ENCODE results near the gene VGF.

VGF gene

DNA sequence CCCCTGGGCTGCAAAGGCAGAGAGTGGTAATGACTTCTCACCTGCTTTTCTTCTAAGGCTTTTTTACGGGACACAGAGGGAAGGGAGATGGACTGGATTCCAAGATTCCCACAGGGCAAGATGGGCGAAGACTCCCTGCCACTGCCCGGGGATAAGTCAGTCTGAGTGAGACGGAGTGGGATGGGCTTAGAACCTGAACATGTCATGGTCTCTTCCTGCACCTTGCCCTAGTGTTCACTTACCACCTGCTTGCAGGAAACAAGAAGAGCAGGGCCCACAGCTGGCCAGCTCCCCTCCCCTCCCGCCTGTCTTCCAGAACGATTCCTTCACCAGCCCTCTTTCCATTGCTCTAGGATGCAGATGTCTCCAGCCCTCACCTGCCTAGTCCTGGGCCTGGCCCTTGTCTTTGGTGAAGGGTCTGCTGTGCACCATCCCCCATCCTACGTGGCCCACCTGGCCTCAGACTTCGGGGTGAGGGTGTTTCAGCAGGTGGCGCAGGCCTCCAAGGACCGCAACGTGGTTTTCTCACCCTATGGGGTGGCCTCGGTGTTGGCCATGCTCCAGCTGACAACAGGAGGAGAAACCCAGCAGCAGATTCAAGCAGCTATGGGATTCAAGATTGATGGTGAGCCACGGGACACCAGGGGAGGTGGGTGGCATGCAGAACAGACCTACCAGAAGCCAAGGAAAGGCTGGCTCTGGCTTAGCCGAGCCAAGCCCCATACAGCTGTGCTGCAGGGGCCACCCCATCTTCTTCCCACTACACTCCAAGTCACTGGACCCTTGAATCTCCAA is 37.1 kb downstream of the VGF start:
- Histone ChIP-seq H3K9me3 (no peaks in the 10 kb centered on the region), H3K9ac (no peak overlapping the region), H3K36me3 (no peaks in the 10 kb centered on the region), H3K27ac (no peak overlapping the region), H3K27me3 (no peaks in the 10 kb centered on the region), H3K4me2 (peak overlapping the region; percentile 99), H4K20me1 (no peaks in the 10 kb centered on the region), H3K4me3 (no peak overlapping the region), H3K4me1 (peaks cover 55% of the 10 kb centered on the region)
- no peak for TF ChIP-seq Cebpa-rat (IDR thresholded peaks at IDR 0.05)

DNA sequence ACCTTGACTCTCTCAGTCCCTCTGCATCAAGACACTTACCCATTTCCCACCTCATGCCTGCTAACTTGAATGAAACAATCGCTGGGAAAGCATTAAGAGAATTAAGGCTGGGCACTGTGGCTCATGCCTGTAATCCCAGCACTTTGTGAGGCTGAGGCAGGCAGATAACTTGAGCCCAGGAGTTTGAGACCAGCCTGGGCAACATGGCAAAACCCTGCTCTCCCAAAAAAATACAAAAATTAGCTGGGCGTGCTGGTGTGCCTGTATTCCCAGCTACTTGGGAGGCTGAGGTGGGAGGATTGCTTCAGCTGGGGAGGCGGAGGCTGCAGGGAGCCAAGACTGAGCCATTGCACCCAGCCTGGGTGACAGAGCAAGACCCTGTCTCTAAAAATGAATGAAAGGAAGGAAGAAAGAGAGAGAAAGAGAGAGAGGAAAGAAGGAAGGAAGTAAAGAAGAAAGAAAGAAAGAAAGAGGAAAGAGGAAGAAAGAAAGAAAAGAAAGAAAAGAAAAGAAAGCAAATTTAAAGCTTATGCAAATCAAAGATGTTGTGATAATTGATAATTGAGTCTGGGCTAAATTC is 37.8 kb downstream of the VGF start:
- Histone ChIP-seq H3K9ac (peak overlapping the region; percentile 16; the same call in 1 of the 2 replicates), H3K4me1 (peaks cover 62% of the 10 kb centered on the region), H3K27ac (no peak overlapping the region), H3K36me3 (no peaks in the 10 kb centered on the region), H3K4me2 (peak overlapping the region; percentile 99), H3K4me3 (peak overlapping the region; percentile 25; the same call in 1 of the 2 replicates), H3K27me3 (no peaks in the 10 kb centered on the region), H3K9me3 (no peaks in the 10 kb centered on the region), H4K20me1 (no peaks in the 10 kb centered on the region)
- TF ChIP-seq Cebpa-rat (IDR thresholded peaks at IDR 0.05) = no peak

DNA sequence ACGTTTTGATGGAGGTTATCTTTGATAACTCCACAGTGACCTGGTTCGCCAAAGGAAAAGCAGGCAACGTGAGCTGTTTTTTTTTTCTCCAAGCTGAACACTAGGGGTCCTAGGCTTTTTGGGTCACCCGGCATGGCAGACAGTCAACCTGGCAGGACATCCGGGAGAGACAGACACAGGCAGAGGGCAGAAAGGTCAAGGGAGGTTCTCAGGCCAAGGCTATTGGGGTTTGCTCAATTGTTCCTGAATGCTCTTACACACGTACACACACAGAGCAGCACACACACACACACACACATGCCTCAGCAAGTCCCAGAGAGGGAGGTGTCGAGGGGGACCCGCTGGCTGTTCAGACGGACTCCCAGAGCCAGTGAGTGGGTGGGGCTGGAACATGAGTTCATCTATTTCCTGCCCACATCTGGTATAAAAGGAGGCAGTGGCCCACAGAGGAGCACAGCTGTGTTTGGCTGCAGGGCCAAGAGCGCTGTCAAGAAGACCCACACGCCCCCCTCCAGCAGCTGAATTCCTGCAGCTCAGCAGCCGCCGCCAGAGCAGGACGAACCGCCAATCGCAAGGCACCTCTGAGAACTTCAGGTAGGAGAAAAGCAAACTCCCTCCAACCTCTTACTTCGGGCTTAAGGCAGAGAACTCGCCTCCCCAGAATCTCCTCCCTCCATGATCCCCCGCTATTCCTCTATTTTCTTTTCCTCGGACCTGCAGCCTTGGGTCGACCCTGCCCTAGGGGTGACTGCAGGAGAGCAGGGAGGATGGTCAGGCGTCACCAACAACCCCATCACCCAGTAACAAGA is 38.5 kb downstream of the VGF start, which contains the start of gene SERPINE1:
SERPINE1 (plus strand) TSS at position 454 of the 809 bp plus-strand sequence. CDS start 1,290 bp downstream, outside the sequence.
- Histone ChIP-seq H3K27ac (peak within 1 kb of the TSS; percentile 77), H3K36me3 (no peaks in the 10 kb centered on the region), H3K4me1 (peaks cover 69% of the 10 kb centered on the region), H3K4me2 (peak within 1 kb of the TSS; percentile 99), H3K9ac (peak within 1 kb of the TSS; percentile 48), H3K27me3 (no peaks in the 10 kb centered on the region), H4K20me1 (no peaks in the 10 kb centered on the region), H3K9me3 (no peaks in the 10 kb centered on the region), H3K4me3 (peak within 1 kb of the TSS; percentile 25)
- TF ChIP-seq Cebpa-rat (IDR thresholded peaks at IDR 0.05) = no peak

DNA sequence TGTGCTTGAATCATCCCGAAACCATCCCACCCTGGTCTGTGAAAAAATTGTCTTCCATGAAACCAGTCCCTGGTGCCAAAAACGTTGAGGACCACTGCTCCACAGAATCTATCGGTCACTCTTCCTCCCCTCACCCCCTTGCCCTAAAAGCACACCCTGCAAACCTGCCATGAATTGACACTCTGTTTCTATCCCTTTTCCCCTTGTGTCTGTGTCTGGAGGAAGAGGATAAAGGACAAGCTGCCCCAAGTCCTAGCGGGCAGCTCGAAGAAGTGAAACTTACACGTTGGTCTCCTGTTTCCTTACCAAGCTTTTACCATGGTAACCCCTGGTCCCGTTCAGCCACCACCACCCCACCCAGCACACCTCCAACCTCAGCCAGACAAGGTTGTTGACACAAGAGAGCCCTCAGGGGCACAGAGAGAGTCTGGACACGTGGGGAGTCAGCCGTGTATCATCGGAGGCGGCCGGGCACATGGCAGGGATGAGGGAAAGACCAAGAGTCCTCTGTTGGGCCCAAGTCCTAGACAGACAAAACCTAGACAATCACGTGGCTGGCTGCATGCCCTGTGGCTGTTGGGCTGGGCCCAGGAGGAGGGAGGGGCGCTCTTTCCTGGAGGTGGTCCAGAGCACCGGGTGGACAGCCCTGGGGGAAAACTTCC is 39.2 kb downstream of the VGF start:
- Histone ChIP-seq H3K9me3 (no peaks in the 10 kb centered on the region), H3K27me3 (no peaks in the 10 kb centered on the region), H3K4me2 (peak overlapping the region; percentile 99), H3K4me1 (peaks cover 76% of the 10 kb centered on the region), H3K36me3 (no peaks in the 10 kb centered on the region), H4K20me1 (no peaks in the 10 kb centered on the region), H3K27ac (peak overlapping the region; percentile 77), H3K4me3 (peak overlapping the region; percentile 25), H3K9ac (peak overlapping the region; percentile 48; the same call in 1 of the 2 replicates)
- no peak for TF ChIP-seq Cebpa-rat (IDR thresholded peaks at IDR 0.05)

DNA sequence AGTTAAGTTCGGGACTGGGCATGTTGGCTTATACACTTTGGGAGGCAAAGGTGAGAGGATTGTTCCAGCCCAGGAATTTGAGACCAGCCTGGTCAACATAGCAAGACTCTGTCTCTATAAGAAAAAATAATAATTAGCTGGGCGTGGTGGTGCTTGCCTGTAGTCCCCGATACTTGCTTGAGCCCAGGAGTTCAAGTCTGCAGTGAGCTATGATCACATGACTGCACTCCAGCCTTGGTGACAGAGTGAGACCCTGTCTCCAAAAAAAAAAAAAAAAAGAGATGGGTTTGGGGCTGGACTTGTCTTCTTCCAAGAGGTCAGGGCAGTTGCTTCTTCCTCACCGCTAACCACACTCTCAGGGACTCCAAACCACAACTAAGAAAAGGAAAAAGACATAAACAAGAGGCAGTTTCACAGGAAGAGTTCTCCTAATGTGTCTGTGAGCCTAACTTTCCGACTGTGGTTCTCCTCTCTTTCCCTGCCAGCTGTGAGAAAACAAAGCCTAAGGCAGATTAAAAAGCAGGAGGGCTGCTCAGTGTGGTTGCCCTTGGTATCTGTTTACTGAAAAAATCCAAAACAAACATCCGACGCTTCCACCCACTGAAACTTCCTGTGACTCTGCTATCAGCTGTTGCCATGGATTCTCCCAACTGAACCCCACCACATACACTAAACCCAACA is 40.9 kb downstream of the VGF start:
- peak overlapping the region; percentile 99 for H3K4me2 ChIP-seq
- peak overlapping the region; percentile 32; the same call in 1 of the 2 replicates for H3K9ac ChIP-seq

DNA sequence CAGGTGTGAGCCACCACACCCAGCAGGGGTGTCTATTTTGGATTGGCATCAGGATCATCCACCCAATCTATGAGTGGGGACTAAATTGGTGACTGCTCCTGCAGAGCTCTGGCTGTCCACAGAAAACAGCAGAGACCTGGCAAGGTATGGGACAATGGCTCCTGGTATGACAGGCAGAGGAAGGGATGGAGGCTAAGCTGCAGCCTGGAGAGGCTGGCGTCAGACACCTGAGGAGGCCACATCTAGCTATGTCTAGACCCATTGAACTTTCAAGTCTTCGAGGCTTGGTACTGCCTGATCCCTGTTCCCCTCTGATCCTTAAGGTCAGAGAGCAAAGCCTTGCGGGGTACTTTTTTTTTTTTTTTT is 41.7 kb downstream of the VGF start:
- H3K4me1 ChIP-seq = peaks cover 97% of the 10 kb centered on the region
- no peaks in the 10 kb centered on the region for H3K36me3 ChIP-seq
- H3K27ac ChIP-seq = no peak overlapping the region
- H3K4me2 ChIP-seq = peak overlapping the region; percentile 99
- H4K20me1 ChIP-seq = no peaks in the 10 kb centered on the region
- no peaks in the 10 kb centered on the region for H3K9me3 ChIP-seq
- no peak overlapping the region for H3K9ac ChIP-seq
- no peaks in the 10 kb centered on the region for H3K27me3 ChIP-seq
- TF ChIP-seq Cebpa-rat (IDR thresholded peaks at IDR 0.05) = no peak
- H3K4me3 ChIP-seq = no peak overlapping the region

More for the DNA sequence above, 40.9 kb downstream of the VGF start:
- Histone ChIP-seq H3K27me3 (no peaks in the 10 kb centered on the region), H3K9me3 (no peaks in the 10 kb centered on the region), H3K4me1 (peaks cover 92% of the 10 kb centered on the region), H4K20me1 (no peaks in the 10 kb centered on the region), H3K27ac (peak overlapping the region; percentile 77), H3K36me3 (no peaks in the 10 kb centered on the region), H3K4me3 (peak overlapping the region; percentile 7; the same call in 1 of the 2 replicates)
- TF ChIP-seq Cebpa-rat (IDR thresholded peaks at IDR 0.05) = no peak

DNA sequence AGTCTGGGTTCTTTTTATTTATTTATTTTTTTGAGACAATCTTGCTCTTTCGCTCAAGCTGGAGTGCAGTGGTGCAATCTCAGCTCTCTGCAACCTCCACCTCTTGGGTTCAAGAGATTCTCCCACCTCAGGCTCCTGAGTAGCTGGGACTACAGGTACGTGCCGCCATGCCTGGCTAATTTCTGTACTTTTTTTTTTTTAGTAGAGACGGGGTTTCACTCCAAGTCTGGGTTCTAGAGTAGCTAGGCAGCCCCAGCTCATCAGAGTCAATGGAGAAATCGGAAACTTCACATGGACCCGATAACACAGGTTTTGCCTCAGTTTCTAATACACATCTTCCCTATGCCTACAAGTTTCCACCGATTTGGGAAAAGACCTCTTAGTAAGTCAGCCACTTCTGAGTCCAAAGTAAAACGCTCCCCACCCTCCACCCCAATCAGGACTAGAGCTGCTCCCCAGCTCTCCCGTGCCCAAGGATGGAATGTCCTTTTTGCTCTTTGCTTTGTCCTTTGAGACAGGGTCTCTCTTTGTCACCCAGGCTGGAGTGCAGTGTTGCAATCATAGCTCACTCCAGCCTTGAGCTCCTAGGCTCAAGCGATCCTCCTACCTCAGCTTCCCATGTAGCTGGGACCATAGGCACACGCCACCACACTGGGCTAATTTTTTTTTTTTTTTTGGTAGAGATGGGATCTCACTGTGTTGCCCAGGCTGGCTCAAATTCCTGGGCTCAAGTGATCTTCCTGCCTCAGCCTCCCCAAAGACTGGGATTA is 42.3 kb downstream of the VGF start:
- Histone ChIP-seq H3K27ac (peak overlapping the region; percentile 88; the same call in 1 of the 2 replicates), H3K4me2 (peak overlapping the region; percentile 99)

More for the DNA sequence above, 42.3 kb downstream of the VGF start:
- H3K36me3 ChIP-seq = no peaks in the 10 kb centered on the region
- H3K9ac ChIP-seq = no peak overlapping the region
- no peak for TF ChIP-seq Cebpa-rat (IDR thresholded peaks at IDR 0.05)
- H3K4me3 ChIP-seq = no peak overlapping the region
- peaks cover 91% of the 10 kb centered on the region for H3K4me1 ChIP-seq
- no peaks in the 10 kb centered on the region for H4K20me1 ChIP-seq
- H3K27me3 ChIP-seq = no peaks in the 10 kb centered on the region
- no peaks in the 10 kb centered on the region for H3K9me3 ChIP-seq
